ENCODE data around the gene HVCN1.

HVCN1 gene

GRCh38 chr12:110694330-110694901 is 5.5 kb upstream of the HVCN1 start:
- DNase-seq (ENCODE audit: low read depth, low spot score) = no peak
- ChIA-PET CTCF (no interaction called here), POLR2A (no interaction called here)
- no peak overlapping the region for H3K4me3 ChIP-seq (ENCODE audit: low read depth, low read length)
- TF ChIP-seq CTCF (IDR thresholded peaks at IDR 0.05; ENCODE audit: insufficient read depth, low read length, missing control alignments) = no peak

- CTCF ChIA-PET = no interaction called here
- DNase-seq (ENCODE audit: low read depth, low spot score) = no peak
- no peak for TF ChIP-seq CTCF (IDR thresholded peaks at IDR 0.05; ENCODE audit: insufficient read depth, low read length, missing control alignments)
- no peak overlapping the region for H3K4me3 ChIP-seq (ENCODE audit: low read depth, low read length)
- POLR2A ChIA-PET = no interaction called here
Measured at GRCh38 chr12:110693731-110694130, 4.8 kb upstream of the HVCN1 start.

GRCh38 chr12:110690127-110690430 is 1.2 kb upstream of the HVCN1 start:
- no peak for TF ChIP-seq CTCF (IDR thresholded peaks at IDR 0.05; ENCODE audit: insufficient read depth, low read length, missing control alignments)

GRCh38 chr12:110689281-110690126 is 589 bp upstream of the HVCN1 start:
- peak overlapping the region; percentile 58 for H3K4me3 ChIP-seq (ENCODE audit: low read depth, low read length)
- DNase-seq (ENCODE audit: low read depth, low spot score) = no peak
- POLR2A ChIA-PET = no interaction called here
- no peak for TF ChIP-seq CTCF (IDR thresholded peaks at IDR 0.05; ENCODE audit: insufficient read depth, low read length, missing control alignments)
- CTCF ChIA-PET = no interaction called here

More at GRCh38 chr12:110690127-110690430, 1.2 kb upstream of the HVCN1 start:
- H3K4me3 ChIP-seq (ENCODE audit: low read depth, low read length) = no peak overlapping the region
- DNase-seq (ENCODE audit: low read depth, low spot score) = no peak
- CTCF ChIA-PET = no interaction called here
- POLR2A ChIA-PET = no interaction called here

GRCh38 chr12:110687396-110688169 is 1.3 kb downstream of the HVCN1 start:
- TF ChIP-seq CTCF (IDR thresholded peaks at IDR 0.05; ENCODE audit: insufficient read depth, low read length, missing control alignments) = no peak
- ChIA-PET CTCF (interaction anchor here (0.8 kb wide), 1 partner anchor 12 kb away, joined by 3 read pairs; no protein-coding TSS in a partner anchor), POLR2A (no interaction called here)
- H3K4me3 ChIP-seq (ENCODE audit: low read depth, low read length) = no peak overlapping the region
- DNase-seq (ENCODE audit: low read depth, low spot score) = no peak

GRCh38 chr12:110686294-110686903 is 2.5 kb downstream of the HVCN1 start:
- no peak for DNase-seq (ENCODE audit: low read depth, low spot score)
- no peak for TF ChIP-seq CTCF (IDR thresholded peaks at IDR 0.05; ENCODE audit: insufficient read depth, low read length, missing control alignments)
- ChIA-PET POLR2A (no interaction called here), CTCF (interaction anchor here (0.7 to 0.8 kb wide), 2 partner anchors 11 to 12 kb away, joined by 3 read pairs; no protein-coding TSS in a partner anchor)
- no peak overlapping the region for H3K4me3 ChIP-seq (ENCODE audit: low read depth, low read length)
